Measurements from ENCODE around the gene MAST1.
"Not testable (repeated sequence)": the region's sequence is repeated elsewhere in the genome, so short reads cannot be mapped to it uniquely, and the experiment has no call there.

Gene MAST1

GRCh38 chr19:12912571-12912970 is 74.3 kb downstream of the MAST1 start:
- DNase-seq, result no peak

GRCh38 chr19:12913011-12913561 is 74.8 kb downstream of the MAST1 start:
- DNase-seq, result peak; percentile 51

GRCh38 chr19:12913851-12914690 is 75.8 kb downstream of the MAST1 start:
- DNase-seq, result peak; percentile 79

- not testable (repeated sequence) for DNase-seq
These were observed 77.5 kb downstream of the MAST1 start for GRCh38 chr19:12915860-12916259.

- no peak for DNase-seq
These were observed 79.9 kb downstream of the MAST1 start for GRCh38 chr19:12918253-12918652.

- DNase-seq, result no peak
These were observed 82.7 kb downstream of the MAST1 start for GRCh38 chr19:12921047-12921446.

- DNase-seq, result no peak
These were observed 84.6 kb downstream of the MAST1 start for GRCh38 chr19:12922959-12923358.

Measured in KG1 (cell line).